ENCODE data around the gene AP3S2.
"Not testable (repeated sequence)": the region's sequence is repeated elsewhere in the genome, so short reads cannot be mapped to it uniquely, and the experiment has no call there.

Gene AP3S2

GRCh38 chr15:89797678-89798201, 96.1 kb downstream of the AP3S2 start:
- DNase-seq: no peak

GRCh38 chr15:89795996-89796395, 97.8 kb downstream of the AP3S2 start:
- DNase-seq: no peak

- DNase-seq: no peak
These were observed 99.1 kb downstream of the AP3S2 start for GRCh38 chr15:89794627-89795241.

- no peak for DNase-seq
These were observed 101.5 kb downstream of the AP3S2 start for GRCh38 chr15:89792106-89792805.

GRCh38 chr15:89790661-89791060, 103.1 kb downstream of the AP3S2 start:
- no peak for DNase-seq

- no peak for DNase-seq
These were observed 103.6 kb downstream of the AP3S2 start for GRCh38 chr15:89790206-89790605.

GRCh38 chr15:89788585-89788984, 105.2 kb downstream of the AP3S2 start:
- DNase-seq: not testable (repeated sequence)

GRCh38 chr15:89787944-89788343, 105.8 kb downstream of the AP3S2 start:
- no peak for DNase-seq

- DNase-seq: no peak
These were observed 108.0 kb downstream of the AP3S2 start for GRCh38 chr15:89785774-89786140.

- no peak for DNase-seq
These were observed 108.6 kb downstream of the AP3S2 start for GRCh38 chr15:89785064-89785773.

- no peak for DNase-seq
These were observed 109.2 kb downstream of the AP3S2 start for GRCh38 chr15:89784686-89784960.

- no peak for DNase-seq
These were observed 109.7 kb downstream of the AP3S2 start for GRCh38 chr15:89783861-89784685.

- no peak for DNase-seq
These were observed 110.5 kb downstream of the AP3S2 start for GRCh38 chr15:89783111-89783860.

- not testable (repeated sequence) for DNase-seq
These were observed 111.2 kb downstream of the AP3S2 start for GRCh38 chr15:89782619-89782950.

GRCh38 chr15:89781891-89782618, 111.7 kb downstream of the AP3S2 start:
- no peak for DNase-seq

GRCh38 chr15:89781055-89781454, 112.7 kb downstream of the AP3S2 start:
- DNase-seq: no peak

- DNase-seq: no peak
These were observed 113.2 kb downstream of the AP3S2 start for GRCh38 chr15:89780601-89781000.
